Neural cell (in vitro differentiated cells): ENCODE data around the gene PTPN21.

Source experiments
- CTCF ChIP-seq: fragments of 450-650 bp; IDR thresholded peaks from 2 replicates; pipeline ENCODE4 v1.5.1; 2014; ENCODE audit warnings: antibody characterized with exemption, mild to moderate bottlenecking, moderate library complexity; ENCODE audit not compliant: poor library complexity, severe bottlenecking
- EP300 ChIP-seq: fragments of 450-650 bp; conservative IDR thresholded peaks from 2 replicates; pipeline ENCODE4 v1.6.1; 2014; ENCODE audit warnings: antibody characterized with exemption, mild to moderate bottlenecking, moderate library complexity; ENCODE audit not compliant: poor library complexity, severe bottlenecking
- EZH2 ChIP-seq: fragments of 200-600, 300-800 bp; shearing (Covaris generic), sonication (generic); IDR thresholded peaks from 2 replicates; pipeline ENCODE4 v1.6.1; 2014; ENCODE audit warnings: antibody characterized with exemption, low read length, borderline replicate concordance, mild to moderate bottlenecking; ENCODE audit not compliant: insufficient read depth, poor library complexity, severe bottlenecking
- MXI1 ChIP-seq: fragments of 450-650 bp; conservative IDR thresholded peaks from 2 replicates; pipeline ENCODE4 v1.6.1; 2014; ENCODE audit warnings: antibody characterized with exemption, mild to moderate bottlenecking; ENCODE audit not compliant: poor library complexity, severe bottlenecking
- POLR2AphosphoS5 ChIP-seq: IDR thresholded peaks from 2 replicates; pipeline ENCODE4 v1.6.1; 2012
- REST ChIP-seq: IDR thresholded peaks from 2 replicates; pipeline ENCODE4 v1.6.1; 2012; ENCODE audit warnings: borderline replicate concordance
- TAF1 ChIP-seq: IDR thresholded peaks from 2 replicates; pipeline ENCODE4 v1.6.1; 2012; ENCODE audit warnings: low read depth

- TF ChIP-seq CTCF (no peak), TAF1 (no peak), POLR2AphosphoS5 (no peak), EZH2 (no peak), EP300 (no peak), REST (no peak), MXI1 (no peak)
These were observed 836 bp downstream of the PTPN21 start for GRCh38 chr14:88553886-88554456.
